ENCODE results near the gene MAPK11.
A peak's percentile ranks its signal among the peaks of the same experiment; 100 is the strongest.

GRCh38 chr22:50252082-50253045 lies 17.8 kb downstream of the MAPK11 start:
- peak; percentile 31 to 84 (median 66) for TF ChIP-seq CTCF (IDR thresholded peaks at IDR 0.05)
- TF ChIP-seq POLR2AphosphoS5 (IDR thresholded peaks at IDR 0.05): no peak
- TF ChIP-seq POLR2A (IDR thresholded peaks at IDR 0.05): no peak

Data from prostate gland (tissue), 2 donors.